Stomach (tissue), 4 donors: Measurements from ENCODE around the gene PDCD4.

Source experiments
- CTCF ChIP-seq, 7 experiments: fragments of 450-650 bp in 4 of 7; fragments of 200-600 bp in 3 of 7; sonication (generic) in 3 of 7; IDR thresholded peaks; one replicate each; pipeline ENCODE4 v1.5.1; 2016 to 2019; ENCODE audit warnings: antibody characterized with exemption in 7 of 7, control low read depth in 2 of 7, mild to moderate bottlenecking in 1 of 7
- POLR2AphosphoS5 ChIP-seq, 3 donors: sonication (generic); formaldehyde crosslinking; IDR thresholded peaks; one replicate each; pipeline ENCODE4 v1.6.1; 2016; ENCODE audit warnings: antibody characterized with exemption in 3 of 3

DNA sequence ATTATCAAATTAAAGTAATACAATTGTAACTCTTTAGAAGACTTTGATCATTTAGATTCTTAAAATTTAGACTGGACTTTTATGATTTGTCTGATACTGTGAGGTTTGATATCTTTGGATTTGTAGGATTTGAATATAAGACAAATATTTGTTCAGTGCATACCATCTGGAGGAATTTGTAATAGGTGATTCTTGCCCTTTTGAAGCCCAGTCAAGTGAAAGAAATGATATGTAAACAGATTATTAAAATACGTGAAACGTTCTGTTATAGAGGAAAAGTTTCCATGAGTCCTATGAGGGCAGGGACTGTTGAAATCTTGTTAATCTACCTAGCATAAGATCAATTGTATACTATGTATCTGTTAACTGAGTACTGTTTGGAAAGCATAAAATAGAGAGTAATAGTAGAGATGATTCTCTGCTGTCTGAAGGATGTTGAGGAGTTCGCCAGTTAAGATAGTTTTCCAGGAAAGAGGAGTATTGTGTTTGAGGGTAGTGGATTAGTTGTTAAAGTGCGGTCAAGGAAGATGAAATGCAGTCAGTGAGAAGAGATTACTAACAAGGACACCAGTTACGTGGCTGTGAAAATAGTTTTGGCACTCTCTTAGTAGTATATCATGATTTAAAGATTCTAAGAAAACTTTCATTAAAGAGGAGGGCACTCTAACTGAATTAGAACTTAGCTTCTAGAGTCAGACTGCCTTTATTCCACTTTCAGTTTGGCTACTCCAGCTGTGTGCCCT, 14.4 kb downstream of the PDCD4 start:
- no peak for TF ChIP-seq CTCF (IDR thresholded peaks at IDR 0.05)
- TF ChIP-seq POLR2AphosphoS5 (IDR thresholded peaks at IDR 0.05) = no peak
